ENCODE measurements around the gene LRRC14B. TPM values are rescaled to one million over a fixed set of nuclear protein-coding genes. Genes with fewer than 3 reads are reported as not detected.
"Not testable (repeated sequence)": the region's sequence is repeated elsewhere in the genome, so short reads cannot be mapped to it uniquely, and the experiment has no call there.

LRRC14B gene
- total and polyA plus RNA-seq, 2 donors (not counting 1 experiment from before 2014, with no cell fraction given) = not detected

GRCh38 chr5:230711-231110 lies 39.4 kb downstream of the LRRC14B start:
- H4K20me1 ChIP-seq (ENCODE audit: control insufficient read depth, extremely low read depth, insufficient read depth, low read length) = no peaks in the 10 kb centered on the region
- H3K9ac ChIP-seq (ENCODE audit: insufficient read depth, low read length) = no peak overlapping the region
- H2AFZ ChIP-seq (ENCODE audit: low read length) = no peak overlapping the region
- H3K4me3 ChIP-seq (replicated peaks in 1 of 4; ENCODE audit: control extremely low read depth in 1 of 4, insufficient read depth in 1 of 4, low read depth in 3 of 4, low read length in 4 of 4) = no peak overlapping the region
- no peak overlapping the region for H3K27ac ChIP-seq (ENCODE audit: insufficient read depth, low read length)
- H3K79me2 ChIP-seq (ENCODE audit: control insufficient read depth, insufficient read depth, low read length) = no peaks in the 10 kb centered on the region
- DNase-seq (ENCODE audit: low read depth in 2 of 2) = no peak
- TF ChIP-seq EZH2 (IDR thresholded peaks at IDR 0.05; ENCODE audit: low read length, missing control alignments) (no peak), CTCF (conservative IDR thresholded peaks at IDR 0.05 in 1 of 2, IDR thresholded peaks at IDR 0.05 in 1 of 2; ENCODE audit: low read depth in 1 of 2, low read length in 2 of 2) (no peak)
- no peak overlapping the region for H3K4me2 ChIP-seq (ENCODE audit: extremely low read depth, insufficient read depth, low read length)
- no peaks in the 10 kb centered on the region for H3K4me1 ChIP-seq (ENCODE audit: control insufficient read depth, extremely low read depth, insufficient read depth, low read length)
- no peaks in the 10 kb centered on the region for H3K9me3 ChIP-seq (ENCODE audit: control insufficient read depth, insufficient read depth, low read depth, low read length)
- peaks cover 12% of the 10 kb centered on the region for H3K36me3 ChIP-seq (ENCODE audit: control insufficient read depth, insufficient read depth, low read length)
- no peaks in the 10 kb centered on the region for H3K27me3 ChIP-seq (ENCODE audit: control insufficient read depth, insufficient read depth, low read length)

- Histone ChIP-seq H3K9ac (ENCODE audit: insufficient read depth, low read length) (no peak overlapping the region), H4K20me1 (ENCODE audit: control insufficient read depth, extremely low read depth, insufficient read depth, low read length) (no peaks in the 10 kb centered on the region), H3K9me3 (ENCODE audit: control insufficient read depth, insufficient read depth, low read depth, low read length) (no peaks in the 10 kb centered on the region), H3K4me2 (ENCODE audit: extremely low read depth, insufficient read depth, low read length) (no peak overlapping the region), H3K36me3 (ENCODE audit: control insufficient read depth, insufficient read depth, low read length) (peaks cover 11% of the 10 kb centered on the region), H3K4me3 (replicated peaks in 1 of 4; ENCODE audit: control extremely low read depth in 1 of 4, insufficient read depth in 1 of 4, low read depth in 3 of 4, low read length in 4 of 4) (no peak overlapping the region), H3K27ac (ENCODE audit: insufficient read depth, low read length) (no peak overlapping the region), H3K79me2 (ENCODE audit: control insufficient read depth, insufficient read depth, low read length) (no peaks in the 10 kb centered on the region), H3K27me3 (ENCODE audit: control insufficient read depth, insufficient read depth, low read length) (no peaks in the 10 kb centered on the region), H3K4me1 (ENCODE audit: control insufficient read depth, extremely low read depth, insufficient read depth, low read length) (no peaks in the 10 kb centered on the region), H2AFZ (ENCODE audit: low read length) (no peak overlapping the region)
- DNase-seq (ENCODE audit: low read depth in 2 of 2) = no peak
- TF ChIP-seq EZH2 (IDR thresholded peaks at IDR 0.05; ENCODE audit: low read length, missing control alignments) (no peak), CTCF (conservative IDR thresholded peaks at IDR 0.05 in 1 of 2, IDR thresholded peaks at IDR 0.05 in 1 of 2; ENCODE audit: low read depth in 1 of 2, low read length in 2 of 2) (no peak)
These were observed 40.4 kb downstream of the LRRC14B start for GRCh38 chr5:231661-232060.

- not testable (repeated sequence) for H3K79me2 ChIP-seq (ENCODE audit: control insufficient read depth, insufficient read depth, low read length); H3K27ac ChIP-seq (ENCODE audit: insufficient read depth, low read length); H3K36me3 ChIP-seq (ENCODE audit: control insufficient read depth, insufficient read depth, low read length); H3K4me3 ChIP-seq (replicated peaks in 1 of 4; ENCODE audit: control extremely low read depth in 1 of 4, insufficient read depth in 1 of 4, low read depth in 3 of 4, low read length in 4 of 4); H3K4me1 ChIP-seq (ENCODE audit: control insufficient read depth, extremely low read depth, insufficient read depth, low read length); H3K9me3 ChIP-seq (ENCODE audit: control insufficient read depth, insufficient read depth, low read depth, low read length); H3K9ac ChIP-seq (ENCODE audit: insufficient read depth, low read length); H4K20me1 ChIP-seq (ENCODE audit: control insufficient read depth, extremely low read depth, insufficient read depth, low read length); H3K4me2 ChIP-seq (ENCODE audit: extremely low read depth, insufficient read depth, low read length); H3K27me3 ChIP-seq (ENCODE audit: control insufficient read depth, insufficient read depth, low read length); H2AFZ ChIP-seq (ENCODE audit: low read length); DNase-seq (ENCODE audit: low read depth in 2 of 2)
These were observed 42.1 kb downstream of the LRRC14B start for GRCh38 chr5:233426-233825.
